GM19023 (cell line): Measurements from ENCODE around the gene TTC7B.

Experiments used
- ATAC-seq: cut with Tn5 transposase; IDR thresholded peaks from one replicate; pipeline ENCODE4 v1.9.1; 2021; ENCODE audit warnings: mild to moderate bottlenecking, moderate library complexity; ENCODE audit not compliant: unreplicated experiment

TTC7B gene

GRCh38 chr14:90807060-90807459 lies 9.2 kb downstream of the TTC7B start:
- ATAC-seq, result no peak

- no peak for ATAC-seq
Observed at GRCh38 chr14:90805662-90806540, 10.3 kb downstream of the TTC7B start.

GRCh38 chr14:90805084-90805391 lies 11.2 kb downstream of the TTC7B start:
- ATAC-seq, result no peak

- no peak for ATAC-seq
Observed at GRCh38 chr14:90804292-90805083, 11.7 kb downstream of the TTC7B start.

GRCh38 chr14:90803249-90803648 lies 13.0 kb downstream of the TTC7B start:
- ATAC-seq, result no peak

GRCh38 chr14:90799420-90799819 lies 16.8 kb downstream of the TTC7B start:
- no peak for ATAC-seq

GRCh38 chr14:90797919-90798318 lies 18.3 kb downstream of the TTC7B start:
- no peak for ATAC-seq

- no peak for ATAC-seq
Observed at GRCh38 chr14:90797451-90797850, 18.8 kb downstream of the TTC7B start.

- ATAC-seq, result no peak
Observed at GRCh38 chr14:90796329-90796728, 19.9 kb downstream of the TTC7B start.

- no peak for ATAC-seq
Observed at GRCh38 chr14:90795744-90796143, 20.5 kb downstream of the TTC7B start.

- ATAC-seq, result no peak
Observed at GRCh38 chr14:90791486-90791885, 24.7 kb downstream of the TTC7B start.

- no peak for ATAC-seq
Observed at GRCh38 chr14:90788031-90788430, 28.2 kb downstream of the TTC7B start.

- ATAC-seq, result no peak
Observed at GRCh38 chr14:90785876-90786450, 30.3 kb downstream of the TTC7B start.

- ATAC-seq, result no peak
Observed at GRCh38 chr14:90785471-90785870, 30.8 kb downstream of the TTC7B start.

- ATAC-seq, result no peak
Observed at GRCh38 chr14:90784621-90785270, 31.5 kb downstream of the TTC7B start.

GRCh38 chr14:90783344-90783743 lies 32.9 kb downstream of the TTC7B start:
- no peak for ATAC-seq

- no peak for ATAC-seq
Observed at GRCh38 chr14:90782892-90783291, 33.3 kb downstream of the TTC7B start.

- ATAC-seq, result no peak
Observed at GRCh38 chr14:90781876-90782275, 34.4 kb downstream of the TTC7B start.

- ATAC-seq, result no peak
Observed at GRCh38 chr14:90781344-90781761, 34.9 kb downstream of the TTC7B start.

- ATAC-seq, result no peak
Observed at GRCh38 chr14:90780519-90780918, 35.7 kb downstream of the TTC7B start.

- ATAC-seq, result no peak
Observed at GRCh38 chr14:90778571-90779255, 37.5 kb downstream of the TTC7B start.
